ENCODE results near the gene FAM3A.

Gene FAM3A

DNA sequence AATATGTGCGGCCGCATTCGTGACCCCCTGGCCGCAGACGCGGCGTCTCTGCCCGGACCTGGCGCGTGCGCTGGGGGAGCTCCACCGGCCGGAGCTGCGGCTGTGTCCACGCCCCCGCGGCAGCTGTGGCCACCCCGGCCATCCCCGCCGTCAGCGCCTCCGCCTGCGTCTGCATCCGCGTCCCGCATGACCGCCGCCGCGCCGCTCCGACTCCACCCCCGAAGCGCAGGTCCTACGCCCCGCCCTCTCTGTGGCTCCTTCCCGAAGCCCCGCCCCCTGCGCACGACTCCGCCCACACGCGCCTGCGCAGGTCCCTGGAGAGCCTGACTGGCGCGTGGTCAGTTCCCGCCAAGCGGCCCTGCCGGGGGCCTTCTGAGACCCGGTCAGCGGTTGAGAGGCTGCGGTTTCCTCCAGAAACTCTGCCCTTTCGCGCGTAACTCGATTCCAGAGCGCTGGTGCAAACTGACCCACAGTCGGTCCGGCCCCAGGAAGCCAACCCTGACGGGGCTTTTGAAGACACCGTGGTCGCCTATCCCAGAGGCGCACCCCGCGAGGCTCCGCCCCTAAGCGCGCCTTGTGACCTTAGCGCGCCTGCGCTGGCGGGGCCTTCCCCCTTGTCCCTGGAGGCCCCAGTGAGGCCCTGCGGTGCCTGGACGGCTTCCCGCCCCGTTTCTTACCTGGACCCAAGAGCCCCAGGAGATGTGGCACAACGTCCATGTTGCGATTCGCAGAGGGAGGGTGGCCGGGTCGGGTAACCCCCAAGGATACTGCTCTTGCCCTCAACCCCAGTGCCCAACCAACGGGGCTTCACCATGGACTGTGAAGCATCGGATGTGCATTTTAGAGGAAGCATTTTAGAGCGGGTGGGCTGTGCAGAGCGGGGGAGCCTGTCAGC, 37.1 kb downstream of the FAM3A start, which contains the start of gene LAGE3:
Gene LAGE3 (minus strand): TSS at position 554 of the 895 bp plus-strand sequence. CDS start 366 bp downstream, at position 188.
- peak; percentile 73 for DNase-seq

DNA sequence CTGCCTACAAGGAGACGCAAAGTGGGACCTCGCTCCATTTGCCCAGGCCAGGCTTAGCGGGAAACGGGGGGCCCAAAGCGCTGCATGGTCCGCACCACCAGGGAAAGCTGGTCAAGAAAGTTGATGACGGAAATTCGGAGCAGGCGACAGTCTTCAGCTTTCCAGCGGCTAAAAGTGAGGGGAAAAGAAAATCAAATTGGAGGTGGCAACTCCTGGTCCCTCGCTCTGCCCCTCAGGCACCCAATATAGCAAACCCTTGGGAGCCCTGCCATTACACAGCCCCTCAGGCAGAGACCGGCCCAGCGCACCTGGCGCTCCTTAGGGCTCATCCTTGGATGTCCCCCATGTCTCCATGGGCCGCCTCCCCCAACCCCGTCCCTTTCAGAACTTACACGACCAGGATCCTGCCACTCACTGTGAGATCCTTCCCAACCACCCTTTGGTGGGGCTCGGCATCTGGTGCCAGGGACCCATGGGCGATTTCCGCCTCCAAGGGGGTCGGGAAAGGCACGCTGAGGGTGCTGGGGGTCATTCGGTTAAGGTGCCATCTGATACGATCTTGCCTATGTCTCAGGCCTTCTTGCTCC, 38.0 kb downstream of the FAM3A start:
- no peak for DNase-seq

DNA sequence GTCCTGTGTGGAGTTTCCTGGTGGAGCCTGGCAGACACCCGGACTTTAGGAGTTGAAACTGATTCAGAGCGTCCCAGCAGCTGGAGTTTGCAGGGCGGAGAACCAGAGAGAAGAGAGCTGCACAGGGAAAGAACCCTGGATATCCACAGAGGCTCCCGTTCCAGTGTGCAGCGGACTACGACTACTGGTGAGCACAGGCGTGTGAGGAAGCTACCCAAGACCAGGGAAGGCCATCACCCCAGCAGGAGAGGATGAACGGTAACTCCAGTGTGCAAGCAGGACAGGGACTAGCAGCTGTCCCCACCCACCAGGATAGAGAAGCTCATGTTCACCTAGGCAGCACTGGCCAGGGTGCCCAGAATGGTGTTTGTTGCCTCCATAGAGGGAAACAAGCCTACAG, 39.2 kb downstream of the FAM3A start:
- DNase-seq: no peak

- DNase-seq: no peak
Measured at GRCh38 chrX:154473683-154474082, 42.3 kb downstream of the FAM3A start.

- DNase-seq: no peak
Measured at GRCh38 chrX:154472685-154473632, 43.1 kb downstream of the FAM3A start.

- no peak for DNase-seq
Measured at GRCh38 chrX:154471839-154472684, 44.0 kb downstream of the FAM3A start.

DNA sequence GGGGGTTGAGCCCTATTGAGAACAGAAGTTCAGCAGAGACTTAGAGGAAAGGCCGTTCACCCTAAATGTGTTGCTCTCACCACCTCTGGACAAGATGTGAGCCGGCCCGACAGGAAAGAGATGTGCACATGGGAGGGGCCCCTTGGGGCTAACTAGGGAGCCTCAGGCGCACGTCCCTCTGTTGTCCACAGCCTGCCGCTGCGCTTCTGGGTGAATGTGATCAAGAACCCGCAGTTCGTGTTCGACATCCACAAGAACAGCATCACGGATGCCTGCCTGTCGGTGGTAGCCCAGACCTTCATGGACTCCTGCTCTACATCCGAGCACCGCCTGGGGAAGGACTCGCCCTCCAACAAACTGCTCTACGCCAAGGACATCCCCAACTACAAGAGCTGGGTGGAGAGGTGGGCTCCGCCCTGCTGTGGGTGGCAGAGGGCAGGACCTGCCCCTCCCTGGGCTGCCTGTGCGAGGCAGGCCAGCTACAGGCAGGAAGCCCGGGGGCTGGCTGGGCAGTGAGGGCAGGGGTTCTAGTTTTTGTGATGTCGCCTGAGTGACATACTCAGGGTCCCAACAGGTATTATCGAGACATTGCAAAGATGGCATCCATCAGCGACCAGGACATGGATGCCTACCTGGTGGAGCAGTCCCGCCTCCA, 45.0 kb downstream of the FAM3A start:
- DNase-seq: no peak

DNA sequence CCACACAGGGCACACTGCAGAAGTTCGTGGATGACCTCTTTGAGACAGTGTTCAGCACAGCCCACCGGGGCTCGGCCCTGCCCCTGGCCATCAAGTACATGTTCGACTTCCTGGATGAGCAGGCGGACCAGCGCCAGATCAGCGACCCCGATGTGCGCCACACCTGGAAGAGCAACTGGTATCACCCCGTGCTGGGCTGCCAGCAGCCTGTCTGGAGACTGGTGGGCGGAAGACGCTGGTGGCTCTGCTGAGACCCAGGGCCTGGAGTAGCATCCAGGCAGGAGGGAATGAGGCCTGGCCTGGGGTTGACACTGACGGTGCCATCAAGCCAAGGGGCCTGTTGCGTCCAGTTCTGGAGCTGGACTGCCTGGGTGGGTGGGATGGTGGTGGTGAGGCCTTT, 45.6 kb downstream of the FAM3A start:
- no peak for DNase-seq

GRCh38 chrX:154469880-154470279, 46.2 kb downstream of the FAM3A start:
- DNase-seq: no peak

GRCh38 chrX:154469114-154469513, 46.9 kb downstream of the FAM3A start:
- no peak for DNase-seq

DNA sequence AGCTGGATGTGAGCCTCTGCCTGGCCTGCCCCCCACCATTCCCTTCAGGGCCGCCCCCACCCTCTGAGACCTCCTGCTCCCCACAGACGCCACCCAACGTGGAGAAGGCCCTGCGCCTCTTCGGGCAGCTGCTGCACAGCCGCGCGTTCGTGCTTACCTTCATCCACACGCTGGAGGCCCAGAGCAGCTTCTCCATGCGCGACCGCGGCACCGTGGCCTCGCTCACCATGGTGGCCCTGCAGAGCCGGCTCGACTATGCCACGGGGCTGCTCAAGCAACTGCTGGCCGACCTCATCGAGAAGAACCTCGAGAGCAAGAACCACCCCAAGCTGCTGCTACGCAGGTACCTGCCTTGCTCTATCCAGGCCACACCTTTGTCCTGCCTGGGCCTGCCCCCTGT, 47.8 kb downstream of the FAM3A start:
- DNase-seq: no peak

DNA sequence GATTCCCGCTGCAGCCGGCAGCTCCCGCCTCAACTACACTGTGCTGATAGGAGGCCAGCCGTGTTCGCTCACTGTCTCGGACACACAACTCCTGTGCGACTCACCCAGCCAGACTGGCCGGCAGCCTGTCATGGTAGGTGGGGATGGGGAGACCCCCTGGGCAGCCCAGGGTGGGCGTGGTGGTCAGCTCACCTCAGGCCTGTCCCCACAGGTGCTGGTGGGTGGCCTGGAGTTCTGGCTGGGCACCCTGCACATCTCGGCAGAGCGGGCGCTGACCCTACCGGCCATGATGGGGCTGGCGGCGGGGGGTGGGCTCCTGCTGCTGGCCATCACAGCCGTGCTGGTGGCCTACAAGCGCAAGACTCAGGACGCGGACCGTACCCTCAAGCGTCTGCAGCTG, 48.5 kb downstream of the FAM3A start:
- no peak for DNase-seq

- DNase-seq: no peak
Measured at GRCh38 chrX:154466907-154467306, 49.1 kb downstream of the FAM3A start.

- DNase-seq: no peak
Measured at GRCh38 chrX:154466036-154466435, 50.0 kb downstream of the FAM3A start.

- no peak for DNase-seq
Measured at GRCh38 chrX:154465601-154466000, 50.4 kb downstream of the FAM3A start.

DNA sequence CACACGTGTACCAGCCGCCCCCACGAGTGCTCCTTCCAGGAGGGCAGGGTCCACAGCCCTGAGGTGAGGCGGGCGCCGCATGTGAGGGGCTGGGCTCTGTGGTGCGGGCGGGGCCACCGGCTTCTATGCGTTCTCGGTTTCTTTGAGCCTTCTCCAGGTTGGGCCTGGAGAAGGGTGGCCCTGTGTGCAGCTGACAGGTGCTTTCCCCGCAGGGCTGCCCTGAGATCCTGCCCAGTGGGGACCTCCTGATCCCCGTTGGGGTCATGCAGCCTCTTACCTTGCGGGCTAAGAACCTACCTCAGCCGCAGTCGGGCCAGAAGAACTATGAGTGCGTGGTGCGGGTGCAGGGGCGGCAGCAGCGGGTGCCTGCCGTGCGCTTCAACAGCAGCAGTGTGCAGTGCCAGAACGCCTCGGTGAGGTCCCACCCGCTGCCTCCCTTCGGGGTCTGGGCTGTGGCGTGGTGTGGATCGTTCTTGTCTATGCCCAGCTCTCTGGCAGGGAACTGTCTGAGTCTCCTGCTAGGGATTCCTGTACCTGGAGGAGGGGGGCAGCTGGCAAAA, 51.1 kb downstream of the FAM3A start:
- DNase-seq: no peak

- DNase-seq: no peak
Measured at GRCh38 chrX:154463611-154464220, 52.3 kb downstream of the FAM3A start.

- no peak for DNase-seq
Measured at GRCh38 chrX:154462396-154462795, 53.6 kb downstream of the FAM3A start.

- DNase-seq: no peak
Measured at GRCh38 chrX:154460326-154460725, 55.7 kb downstream of the FAM3A start.

DNA sequence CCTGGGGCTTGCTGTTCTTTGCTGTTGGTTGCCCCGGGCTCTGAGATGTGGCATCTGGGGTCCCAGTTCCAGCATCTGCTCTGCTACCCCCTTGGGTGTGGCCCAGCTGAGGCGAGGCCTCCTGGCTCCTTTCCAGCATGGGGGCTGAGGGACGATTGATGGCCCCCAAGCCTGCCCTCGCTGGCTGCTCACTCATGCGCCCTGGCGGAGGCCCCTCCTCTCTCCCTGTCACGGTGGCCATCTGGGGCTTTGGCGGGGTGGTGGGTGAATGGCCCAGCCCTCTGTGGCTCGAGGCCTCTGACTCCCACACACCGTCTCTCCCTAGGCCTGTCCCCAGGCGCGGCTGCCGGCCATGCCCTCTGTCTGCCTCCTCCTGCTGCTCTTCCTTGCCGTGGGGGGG, 56.2 kb downstream of the FAM3A start:
- no peak for DNase-seq
